ENCODE data around the gene ADH1B.

GRCh38 chr4:99341426-99341825 lies 20.2 kb upstream of the ADH1B start:
- TF ChIP-seq CTBP1 (IDR thresholded peaks at IDR 0.05; ENCODE audit: borderline replicate concordance) (no peak), LEF1 (IDR thresholded peaks at IDR 0.05; ENCODE audit: borderline replicate concordance) (no peak), BHLHE40 (IDR thresholded peaks at IDR 0.05; ENCODE audit: borderline replicate concordance) (no peak)

Measured in HEK293T (cell line).